Kasumi-1 (cell line): ENCODE data around the gene AWAT1.
"Not testable (repeated sequence)": the region's sequence is repeated elsewhere in the genome, so short reads cannot be mapped to it uniquely, and the experiment has no call there.

ENCODE experiments used
- DNase-seq, 2 experiments: peaks; one replicate each; lab custom pipeline; 2025; lab: John Stamatoyannopoulos, UW

The AWAT1 gene

DNA sequence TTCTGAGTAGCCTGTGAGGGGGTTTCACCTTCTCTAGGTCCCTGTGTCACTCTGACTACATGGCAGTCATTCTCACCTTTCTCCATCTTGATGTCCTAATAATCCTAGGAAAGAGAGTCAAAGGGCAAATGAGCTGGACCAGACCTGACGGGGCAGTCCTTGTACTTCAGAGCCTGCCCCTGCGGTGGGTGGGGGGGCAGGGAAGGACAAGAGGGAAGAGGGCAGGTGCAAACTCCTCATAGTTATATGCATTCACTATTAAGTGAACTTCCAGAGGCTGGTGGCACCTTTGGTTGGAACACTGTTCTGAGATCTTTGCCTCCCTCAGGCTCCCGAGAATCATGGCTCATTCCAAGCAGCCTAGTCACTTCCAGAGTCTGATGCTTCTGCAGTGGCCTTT is at the start of gene AWAT1:
Gene AWAT1 (plus strand): TSS at position 301 of the 400 bp plus-strand sequence. CDS start 41 bp downstream, at position 342.
- DNase-seq: no peak

DNA sequence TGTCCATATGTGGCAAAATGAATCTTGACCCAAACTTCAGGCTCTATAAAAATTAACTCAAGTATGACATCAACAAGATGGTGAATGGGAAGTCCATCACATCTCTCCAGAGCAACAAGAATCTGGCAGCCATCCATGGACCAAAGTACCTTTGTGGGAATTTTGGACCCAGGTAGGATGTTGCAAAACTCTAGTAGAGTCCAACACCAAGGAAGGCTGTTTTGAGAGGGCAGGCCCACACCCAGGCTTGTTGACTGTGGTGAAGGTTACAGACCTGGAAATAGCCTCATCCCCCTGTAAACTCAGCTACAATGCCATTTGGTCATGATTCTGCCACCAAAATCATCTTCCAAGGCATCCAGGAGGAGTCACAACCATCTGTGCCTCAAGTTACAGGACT is 44.2 kb upstream of the AWAT1 start:
- DNase-seq: no peak

- DNase-seq: peak; percentile 19 to 21
Measured at GRCh38 chrX:70196961-70197720, 37.3 kb upstream of the AWAT1 start.

GRCh38 chrX:70201732-70202131 is 32.7 kb upstream of the AWAT1 start:
- no peak for DNase-seq

DNA sequence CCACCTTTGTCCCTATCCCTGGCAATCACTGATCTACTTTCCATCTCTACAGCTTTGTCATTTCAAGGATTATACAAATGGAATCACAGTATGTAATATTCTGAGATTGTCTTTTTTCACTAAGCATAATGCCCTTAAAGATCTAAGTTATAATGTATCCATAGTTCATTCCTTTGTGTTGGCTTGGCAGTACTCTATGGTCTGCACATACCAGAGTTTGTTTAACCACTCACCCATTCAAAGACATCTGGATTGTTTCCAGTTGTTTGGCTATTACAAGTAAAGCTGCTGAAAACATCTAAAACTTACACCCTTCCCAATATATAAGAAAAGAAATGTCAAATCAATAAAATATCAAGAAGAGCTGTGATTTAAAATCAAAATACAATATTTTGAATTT is 26.0 kb upstream of the AWAT1 start:
- no peak for DNase-seq

DNA sequence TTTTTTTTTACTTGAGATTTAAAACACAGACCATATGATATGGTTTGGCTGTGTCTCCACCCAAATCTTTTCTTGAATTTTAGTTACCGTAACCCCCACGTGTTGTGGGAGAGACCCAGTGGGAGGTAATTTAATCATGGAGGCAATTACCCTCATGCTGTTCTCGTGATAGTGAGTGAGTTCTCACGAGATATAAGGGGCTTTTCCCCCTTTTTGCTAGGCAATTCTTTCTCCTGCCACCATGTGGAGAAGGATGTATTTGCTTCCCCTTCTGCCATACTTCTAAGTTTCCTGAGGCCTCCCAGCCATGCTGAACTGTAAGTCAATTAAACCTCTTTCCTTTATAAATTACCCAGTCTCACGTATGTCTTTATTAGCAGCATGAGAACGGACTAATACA is 24.9 kb upstream of the AWAT1 start:
- not testable (repeated sequence) for DNase-seq

- DNase-seq: no peak
Measured at GRCh38 chrX:70219938-70220764, 14.3 kb upstream of the AWAT1 start.

- DNase-seq: no peak
Measured at GRCh38 chrX:70226048-70226447, 8.4 kb upstream of the AWAT1 start.

GRCh38 chrX:70226687-70227086 is 7.8 kb upstream of the AWAT1 start:
- DNase-seq: no peak

- no peak for DNase-seq
Measured at GRCh38 chrX:70231666-70232065, 2.8 kb upstream of the AWAT1 start.

DNA sequence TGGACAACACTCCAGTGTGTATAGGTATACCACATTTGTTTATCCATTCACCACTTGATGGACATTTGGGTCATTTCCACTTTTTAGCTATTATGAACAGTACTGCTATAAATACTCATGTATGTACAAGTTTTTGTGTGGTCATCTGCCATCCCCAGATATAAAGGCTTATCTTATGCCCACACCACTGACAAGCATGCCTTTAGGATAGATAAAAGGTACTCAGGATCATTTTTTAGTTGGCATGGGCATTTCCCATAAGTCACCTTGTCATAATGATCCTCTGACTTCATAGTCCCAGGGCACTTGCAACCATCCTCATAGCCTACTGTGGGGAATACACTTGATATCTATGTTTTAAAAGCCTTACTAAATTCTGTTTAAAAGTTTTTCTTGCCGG is 6.3 kb downstream of the AWAT1 start:
- no peak for DNase-seq

DNA sequence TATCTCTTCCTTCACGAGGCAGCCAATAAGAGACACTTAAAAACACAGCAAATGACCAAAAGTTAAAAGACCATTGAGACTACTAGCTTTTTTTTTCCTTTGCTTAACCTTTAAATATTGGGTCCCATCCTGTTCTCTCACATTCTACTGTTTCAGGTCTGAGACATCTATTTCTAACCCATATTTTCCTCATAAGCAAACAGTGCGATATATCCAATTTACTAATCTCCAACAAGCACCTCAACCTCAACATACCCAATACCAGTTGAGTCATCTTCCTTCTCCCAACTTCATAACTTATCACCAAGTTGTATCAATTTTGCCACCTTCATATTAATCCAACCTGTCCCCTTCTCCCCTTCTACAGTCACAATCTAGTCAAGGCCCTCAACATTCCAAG is 7.0 kb downstream of the AWAT1 start:
- no peak for DNase-seq

DNA sequence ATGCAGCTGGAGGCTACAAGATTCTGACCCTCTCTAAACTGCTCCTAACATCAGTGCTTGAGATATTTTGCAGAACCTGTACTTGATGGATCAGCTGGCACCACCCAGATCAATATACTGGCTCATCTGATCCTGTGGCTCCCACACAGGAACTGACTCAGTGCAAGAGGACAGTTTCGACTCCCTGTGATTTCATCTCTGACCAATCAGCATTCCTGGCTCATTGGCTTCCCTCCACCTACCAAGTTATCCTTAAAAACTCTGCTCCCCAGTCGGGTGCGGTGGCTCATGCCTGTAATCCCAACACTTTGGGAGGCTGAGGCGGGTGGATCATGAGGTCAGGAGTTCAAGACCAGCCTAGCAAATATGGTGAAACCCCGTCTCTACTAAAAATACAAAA is 9.1 kb downstream of the AWAT1 start:
- DNase-seq: not testable (repeated sequence)

DNA sequence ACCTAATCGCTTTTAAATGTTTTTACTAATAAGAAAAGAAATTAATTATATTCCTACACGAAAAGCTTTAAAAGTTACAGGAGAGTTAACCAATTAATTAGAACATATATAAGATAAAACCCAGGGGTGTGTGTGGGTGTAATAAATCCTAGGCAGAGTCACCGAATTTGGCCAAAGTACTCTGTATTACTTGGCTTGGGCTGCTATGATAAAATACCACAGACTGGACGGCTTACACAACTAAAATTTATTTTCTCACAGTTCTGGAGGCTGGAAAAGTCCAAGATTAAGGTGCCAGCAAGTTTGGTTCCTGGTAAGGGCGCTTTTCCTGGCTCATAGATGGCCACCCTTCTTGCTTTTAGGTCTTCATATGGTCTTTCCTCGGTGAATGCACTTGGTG is 10.4 kb downstream of the AWAT1 start:
- DNase-seq: no peak

GRCh38 chrX:70247252-70247651 is 12.8 kb downstream of the AWAT1 start:
- DNase-seq: no peak

DNA sequence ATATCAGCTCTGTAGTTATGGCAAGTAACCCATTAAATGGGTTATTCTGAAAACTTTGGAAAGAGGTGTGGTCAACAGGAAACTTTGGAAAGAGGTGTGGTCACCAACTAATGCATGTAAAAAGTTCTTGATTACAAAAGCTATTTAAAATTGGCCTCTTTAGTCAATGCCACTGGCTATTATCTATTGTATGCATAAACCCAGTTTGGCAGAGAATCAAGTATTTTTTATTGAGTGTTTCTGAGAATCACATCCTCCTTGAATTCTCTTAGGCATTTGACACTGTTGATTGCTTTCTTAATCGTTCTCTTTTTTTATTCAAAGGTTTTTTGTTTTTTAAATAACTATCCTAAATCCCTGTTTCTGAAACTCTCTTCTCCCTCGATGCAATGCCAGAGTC is 18.0 kb downstream of the AWAT1 start:
- no peak for DNase-seq

GRCh38 chrX:70253377-70254062 is 19.1 kb downstream of the AWAT1 start:
- no peak for DNase-seq

DNA sequence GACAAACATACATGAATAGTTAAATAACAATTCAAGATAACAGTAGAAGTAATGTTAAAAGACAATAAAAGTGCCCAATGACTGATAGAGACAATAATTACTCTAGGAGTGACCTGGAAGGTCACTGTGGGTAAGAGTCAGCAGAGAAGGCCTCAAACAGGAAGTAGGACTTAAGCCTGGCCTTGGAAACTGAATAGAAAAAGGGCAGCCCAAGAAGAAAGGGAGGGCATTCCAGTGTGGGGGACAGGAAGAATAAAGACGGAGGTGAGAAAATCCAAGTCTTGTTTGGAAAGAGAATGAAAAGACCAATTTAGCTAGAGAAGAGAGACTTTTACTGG is 19.6 kb downstream of the AWAT1 start:
- no peak for DNase-seq

DNA sequence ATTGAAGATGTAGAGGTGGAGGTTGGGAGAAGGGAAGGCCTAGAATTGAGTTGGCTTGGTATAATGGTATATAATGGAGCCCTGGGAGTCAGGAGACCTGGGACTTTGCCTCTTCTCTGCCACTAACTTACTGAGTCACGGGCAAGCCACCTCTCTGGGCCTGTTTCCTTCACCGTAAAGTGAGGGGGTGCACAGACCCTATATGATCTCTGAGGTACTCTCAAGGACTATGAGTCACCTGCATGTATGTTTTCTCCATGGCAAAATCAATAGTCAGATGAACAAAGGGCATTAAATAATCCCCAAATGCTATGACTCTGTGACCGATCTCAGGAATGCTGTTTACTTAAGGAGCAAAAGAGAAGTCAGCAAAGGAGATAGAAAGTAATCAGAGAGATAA is 20.5 kb downstream of the AWAT1 start:
- no peak for DNase-seq

GRCh38 chrX:70255452-70255851 is 21.0 kb downstream of the AWAT1 start:
- no peak for DNase-seq

DNA sequence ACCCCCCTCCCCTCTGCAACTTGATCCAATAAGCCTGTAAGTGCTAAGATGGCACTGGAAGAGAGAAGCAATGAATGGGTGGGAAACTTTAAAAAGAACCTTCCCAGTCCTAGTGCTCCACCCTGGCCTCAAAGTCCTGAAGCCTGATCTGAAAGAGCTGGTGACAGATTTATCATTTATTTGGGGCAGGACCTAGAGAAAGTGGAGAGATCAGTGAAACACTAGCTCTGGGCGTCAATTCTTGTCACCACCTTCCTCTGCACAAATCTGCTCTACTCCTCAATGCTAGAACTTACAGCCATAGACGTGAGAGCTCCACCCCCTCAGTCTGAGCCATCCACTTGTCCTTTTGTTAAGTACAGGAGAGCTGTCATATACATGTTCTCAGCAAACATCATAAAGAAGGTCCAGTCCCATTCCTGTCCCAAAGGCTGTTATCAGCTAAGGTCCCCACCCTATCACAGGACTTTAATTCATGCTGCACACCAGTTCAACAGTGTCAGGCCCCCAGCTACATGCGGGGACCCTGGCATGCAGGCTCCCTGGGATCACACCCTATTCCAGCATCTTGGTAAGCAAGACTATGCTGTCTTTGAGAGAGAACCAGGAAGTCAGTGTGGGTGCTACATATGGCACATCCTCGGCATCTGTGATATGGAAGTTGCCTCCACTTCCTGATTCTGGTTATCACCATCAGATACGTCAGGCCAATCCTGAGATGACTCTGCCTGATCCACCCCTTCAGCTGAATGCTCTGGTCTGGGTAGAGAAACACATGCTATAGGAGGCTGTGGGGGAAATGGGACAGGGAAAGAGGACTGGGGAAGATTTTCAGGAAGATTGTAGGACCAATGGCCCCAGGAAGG is 23.2 kb downstream of the AWAT1 start:
- DNase-seq: no peak

GRCh38 chrX:70260104-70260503 is 25.6 kb downstream of the AWAT1 start, which contains the start of gene P2RY4:
Gene P2RY4 (minus strand): TSS chrX:70260204. CDS start chrX:70259624, 580 bp downstream.
- no peak for DNase-seq
